OCI-LY7 (cell line): ENCODE results near the gene CFAP70.

Experiments
- EZH2phosphoT487 ChIP-seq: fragments of 200-600 bp; sonication (generic); IDR thresholded peaks from 2 replicates; pipeline ENCODE4 v1.6.1; 2018; ENCODE audit warnings: low read depth, borderline replicate concordance, mild to moderate bottlenecking, mixed run types, antibody characterized with exemption, low read length, moderate library complexity, mixed read lengths
- TF ChIP-seq, protein P1 (sequence below): fragments of 200-600 bp; sonication (generic); conservative IDR thresholded peaks from 2 replicates; pipeline ENCODE4 v1.5.1; 2014; ENCODE audit warnings: mild to moderate bottlenecking, antibody characterized with exemption, low read length, moderate library complexity, mixed read lengths

DNA sequence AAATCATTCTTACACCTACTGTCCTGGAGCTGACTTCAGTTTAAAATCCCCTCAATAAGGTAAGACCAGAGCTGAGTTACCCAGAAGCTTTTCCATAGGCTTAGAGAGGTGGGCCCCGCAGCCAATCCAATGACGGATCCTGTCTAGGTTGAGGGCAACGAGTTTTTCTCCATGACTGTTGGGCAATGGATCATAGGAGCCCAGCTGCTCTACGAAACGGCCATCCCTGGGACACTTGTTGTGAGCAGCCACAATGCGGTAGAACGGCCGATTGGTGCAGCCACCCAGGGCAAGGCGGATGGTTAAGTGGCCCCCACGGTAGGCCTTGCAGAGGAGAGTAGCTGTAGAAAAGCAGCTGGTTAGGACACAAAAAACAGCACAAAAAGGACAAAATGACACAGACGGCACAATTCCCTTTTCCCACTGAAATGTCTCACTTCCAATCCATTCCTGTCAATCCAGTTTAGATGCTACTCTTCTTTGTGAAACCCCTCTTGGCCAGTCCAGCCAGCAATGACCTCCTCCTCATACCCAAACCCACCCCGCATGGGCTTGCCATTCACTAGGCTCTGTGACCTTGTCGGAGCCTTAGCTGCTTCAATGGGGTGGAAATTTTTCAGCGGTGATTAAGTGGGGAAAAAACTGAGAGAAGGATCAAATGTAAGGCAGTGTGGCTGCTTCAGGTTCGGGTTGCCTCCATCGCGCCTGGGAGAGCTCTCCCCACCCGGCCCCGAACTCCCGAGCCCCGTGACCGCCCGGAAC lies 106.8 kb downstream of the CFAP70 start:
- TF ChIP-seq, protein P1, sequence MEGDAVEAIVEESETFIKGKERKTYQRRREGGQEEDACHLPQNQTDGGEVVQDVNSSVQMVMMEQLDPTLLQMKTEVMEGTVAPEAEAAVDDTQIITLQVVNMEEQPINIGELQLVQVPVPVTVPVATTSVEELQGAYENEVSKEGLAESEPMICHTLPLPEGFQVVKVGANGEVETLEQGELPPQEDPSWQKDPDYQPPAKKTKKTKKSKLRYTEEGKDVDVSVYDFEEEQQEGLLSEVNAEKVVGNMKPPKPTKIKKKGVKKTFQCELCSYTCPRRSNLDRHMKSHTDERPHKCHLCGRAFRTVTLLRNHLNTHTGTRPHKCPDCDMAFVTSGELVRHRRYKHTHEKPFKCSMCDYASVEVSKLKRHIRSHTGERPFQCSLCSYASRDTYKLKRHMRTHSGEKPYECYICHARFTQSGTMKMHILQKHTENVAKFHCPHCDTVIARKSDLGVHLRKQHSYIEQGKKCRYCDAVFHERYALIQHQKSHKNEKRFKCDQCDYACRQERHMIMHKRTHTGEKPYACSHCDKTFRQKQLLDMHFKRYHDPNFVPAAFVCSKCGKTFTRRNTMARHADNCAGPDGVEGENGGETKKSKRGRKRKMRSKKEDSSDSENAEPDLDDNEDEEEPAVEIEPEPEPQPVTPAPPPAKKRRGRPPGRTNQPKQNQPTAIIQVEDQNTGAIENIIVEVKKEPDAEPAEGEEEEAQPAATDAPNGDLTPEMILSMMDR, result no peak
- TF ChIP-seq EZH2phosphoT487, result no peak
